Measurements from ENCODE around the gene SEMA6C.
"Not testable (repeated sequence)": the region's sequence is repeated elsewhere in the genome, so short reads cannot be mapped to it uniquely, and the experiment has no call there.

Gene SEMA6C

DNA sequence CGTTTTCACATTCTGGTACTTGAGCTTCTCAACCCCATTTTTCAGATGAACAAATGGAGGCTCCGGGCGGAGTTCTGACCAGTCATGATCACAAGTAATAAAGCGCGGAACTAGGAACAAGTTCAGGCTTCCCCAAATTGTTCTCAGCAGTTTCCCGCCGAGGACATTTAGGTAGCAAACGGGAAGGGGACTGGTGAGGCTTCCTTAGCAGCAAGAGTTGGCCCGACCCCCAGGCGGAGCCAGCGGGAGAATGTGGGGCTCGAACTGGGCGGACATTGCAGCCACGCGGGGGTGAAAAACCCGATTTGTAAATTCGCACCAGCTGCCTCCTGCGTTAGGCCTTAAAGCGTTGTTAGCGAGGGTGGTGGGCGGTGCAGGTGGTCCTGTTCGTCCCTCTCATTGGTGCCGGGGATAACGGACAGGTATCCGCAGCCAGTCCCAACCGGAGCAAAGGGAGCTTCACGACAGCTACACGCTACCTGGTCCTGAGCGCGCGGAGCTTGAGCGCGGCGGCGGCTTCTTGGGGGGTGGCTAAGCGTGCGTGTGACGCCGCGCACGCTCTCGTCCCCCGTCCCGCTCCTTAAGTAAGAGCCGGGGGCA, 15.3 kb downstream of the SEMA6C start:
- peaks cover 5% of the 10 kb centered on the region for H3K4me1 ChIP-seq (ENCODE audit: control insufficient read depth, insufficient read depth, low read length)
- no CpG with 5 or more reads among the region's 45 CpGs for WGBS (ENCODE audit: insufficient coverage, insufficient read length)
- H3K36me3 ChIP-seq (ENCODE audit: control insufficient read depth, insufficient read depth, low read length) = peaks cover 5% of the 10 kb centered on the region
- H3K9me3 ChIP-seq (ENCODE audit: control insufficient read depth, insufficient read depth, low read length) = no peaks in the 10 kb centered on the region
- DNase-seq (ENCODE audit: low read depth, low spot score) = peak; percentile 91
- H3K27me3 ChIP-seq (ENCODE audit: control insufficient read depth, insufficient read depth, low read length) = no peaks in the 10 kb centered on the region
- H3K4me3 ChIP-seq (ENCODE audit: low read length) = peak overlapping the region; percentile 51; the same call in 1 of the 2 replicates
- H3K27ac ChIP-seq (ENCODE audit: low read length) = no peak overlapping the region

DNA sequence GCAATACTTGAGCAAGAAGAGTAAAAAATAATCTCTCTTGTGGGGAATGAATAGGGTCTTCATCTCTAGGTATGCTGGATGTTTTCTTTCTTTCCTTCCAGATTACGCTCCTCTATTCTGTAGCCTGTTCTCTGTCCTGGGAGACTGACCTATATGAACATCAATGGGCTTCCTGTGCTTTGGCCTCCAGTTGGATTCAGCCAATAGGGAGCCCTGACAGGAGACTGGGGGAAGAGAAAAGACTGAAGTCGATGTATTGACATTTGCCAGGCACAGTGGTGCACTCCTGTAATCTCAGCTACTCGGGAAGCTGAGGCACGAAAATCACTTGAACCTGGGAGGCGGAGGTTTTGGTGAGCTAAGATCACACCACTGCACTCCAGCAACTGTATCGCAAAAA, 17.6 kb downstream of the SEMA6C start:
- no peak for DNase-seq (ENCODE audit: low read depth, low spot score)
- Histone ChIP-seq H3K27ac (ENCODE audit: low read length) (no peak overlapping the region), H3K4me3 (ENCODE audit: low read length) (no peak overlapping the region), H3K36me3 (ENCODE audit: control insufficient read depth, insufficient read depth, low read length) (no peaks in the 10 kb centered on the region; the same call in 1 of the 2 replicates), H3K9me3 (ENCODE audit: control insufficient read depth, insufficient read depth, low read length) (no peaks in the 10 kb centered on the region), H3K4me1 (ENCODE audit: control insufficient read depth, insufficient read depth, low read length) (peaks cover 7% of the 10 kb centered on the region), H3K27me3 (ENCODE audit: control insufficient read depth, insufficient read depth, low read length) (no peaks in the 10 kb centered on the region)
- no CpG with 5 or more reads among the region's 6 CpGs for WGBS (ENCODE audit: insufficient coverage, insufficient read length)

DNA sequence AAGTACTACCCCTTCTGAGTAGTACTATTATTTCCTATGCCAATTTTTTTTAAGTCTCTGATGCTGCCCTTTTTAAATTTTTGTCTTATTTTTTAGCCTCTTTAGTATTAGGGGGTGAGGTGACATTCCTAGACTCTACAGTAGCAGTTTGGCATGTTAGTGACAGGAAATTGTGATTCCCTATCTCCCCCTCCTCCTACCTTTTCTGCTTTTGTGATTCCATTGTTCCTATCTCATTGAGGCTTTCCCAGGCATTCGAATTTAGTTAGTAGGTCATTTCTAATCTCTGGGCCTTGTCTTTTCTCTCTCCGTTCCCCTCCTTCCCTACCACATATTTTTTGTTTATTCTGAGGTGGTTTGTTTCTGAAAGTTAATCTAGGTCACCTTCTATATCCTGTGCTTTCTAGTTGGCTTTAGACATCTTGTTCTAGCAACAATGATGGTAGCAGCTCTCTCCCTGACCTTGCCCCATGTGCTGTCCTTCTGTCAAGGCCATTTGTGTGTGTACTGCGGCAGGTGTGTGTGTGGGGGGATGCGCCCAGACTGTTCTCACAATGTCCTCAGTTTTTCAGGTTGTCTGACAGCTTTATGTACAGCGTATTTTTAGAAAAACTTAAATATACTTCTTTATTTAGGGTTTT, 21.5 kb downstream of the SEMA6C start:
- Histone ChIP-seq H3K4me3 (ENCODE audit: low read length) (no peak overlapping the region), H3K36me3 (ENCODE audit: control insufficient read depth, insufficient read depth, low read length) (no peaks in the 10 kb centered on the region), H3K27ac (ENCODE audit: low read length) (no peak overlapping the region), H3K27me3 (ENCODE audit: control insufficient read depth, insufficient read depth, low read length) (no peaks in the 10 kb centered on the region), H3K9me3 (ENCODE audit: control insufficient read depth, insufficient read depth, low read length) (no peaks in the 10 kb centered on the region), H3K4me1 (ENCODE audit: control insufficient read depth, insufficient read depth, low read length) (peaks cover 2% of the 10 kb centered on the region; the same call in 1 of the 2 replicates)
- no CpG with 5 or more reads among the region's 5 CpGs for WGBS (ENCODE audit: insufficient coverage, insufficient read length)
- DNase-seq (ENCODE audit: low read depth, low spot score) = no peak

DNA sequence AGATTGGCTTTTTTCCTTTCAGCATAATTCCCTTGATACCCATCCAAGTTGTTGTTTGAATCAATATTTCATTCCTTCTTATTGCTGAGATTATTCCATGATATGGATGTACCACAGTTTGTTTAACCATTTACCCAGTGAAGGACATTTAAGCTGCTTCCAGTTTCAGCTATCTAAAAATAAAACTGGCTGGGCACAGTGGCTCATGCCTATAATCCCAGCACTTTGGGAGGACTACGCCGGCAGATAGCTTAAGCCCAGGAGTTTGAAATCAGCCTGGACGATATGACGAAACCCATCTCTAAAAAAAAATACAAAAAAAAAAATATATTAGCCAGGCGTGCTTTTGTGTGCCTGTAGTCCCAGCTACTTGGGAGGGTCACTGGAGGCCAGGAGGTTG, 32.6 kb downstream of the SEMA6C start:
- Histone ChIP-seq H3K27me3 (ENCODE audit: control insufficient read depth, insufficient read depth, low read length) (no peaks in the 10 kb centered on the region; the same call in 1 of the 2 replicates), H3K36me3 (ENCODE audit: control insufficient read depth, insufficient read depth, low read length) (no peaks in the 10 kb centered on the region)
- no CpG with 5 or more reads among the region's 5 CpGs for WGBS (ENCODE audit: insufficient coverage, insufficient read length)

DNA sequence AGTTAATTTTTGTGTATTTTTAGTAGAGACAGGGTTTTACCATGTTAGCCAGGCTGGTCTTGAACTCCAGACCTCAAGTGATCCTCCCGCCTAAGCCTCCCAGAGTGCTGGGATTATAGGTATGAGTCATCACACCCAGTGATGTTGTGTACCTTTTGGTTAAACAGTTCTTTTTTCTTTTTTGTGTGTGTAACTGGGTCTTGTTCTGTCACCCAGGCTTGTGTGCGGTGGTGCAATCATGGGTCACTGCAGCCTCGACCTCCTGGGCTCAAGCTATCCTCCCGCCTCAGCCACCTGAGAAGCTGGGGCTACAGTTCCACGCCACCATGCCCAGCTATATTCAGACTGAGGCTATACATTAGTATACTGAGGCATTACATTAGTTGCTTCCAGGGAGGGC, 38.1 kb downstream of the SEMA6C start:
- Histone ChIP-seq H3K4me3 (ENCODE audit: low read length) (no peak overlapping the region), H3K4me1 (ENCODE audit: control insufficient read depth, insufficient read depth, low read length) (no peaks in the 10 kb centered on the region), H3K27ac (ENCODE audit: low read length) (no peak overlapping the region), H3K9me3 (ENCODE audit: control insufficient read depth, insufficient read depth, low read length) (no peaks in the 10 kb centered on the region), H3K27me3 (ENCODE audit: control insufficient read depth, insufficient read depth, low read length) (no peaks in the 10 kb centered on the region), H3K36me3 (ENCODE audit: control insufficient read depth, insufficient read depth, low read length) (no peaks in the 10 kb centered on the region)
- no CpG with 5 or more reads among the region's 5 CpGs for WGBS (ENCODE audit: insufficient coverage, insufficient read length)
- DNase-seq (ENCODE audit: low read depth, low spot score) = no peak

More for the DNA sequence above, 32.6 kb downstream of the SEMA6C start:
- H3K4me1 ChIP-seq (ENCODE audit: control insufficient read depth, insufficient read depth, low read length) = no peaks in the 10 kb centered on the region
- H3K9me3 ChIP-seq (ENCODE audit: control insufficient read depth, insufficient read depth, low read length) = no peaks in the 10 kb centered on the region
- H3K27ac ChIP-seq (ENCODE audit: low read length) = no peak overlapping the region
- no peak for DNase-seq (ENCODE audit: low read depth, low spot score)
- no peak overlapping the region for H3K4me3 ChIP-seq (ENCODE audit: low read length)

DNA sequence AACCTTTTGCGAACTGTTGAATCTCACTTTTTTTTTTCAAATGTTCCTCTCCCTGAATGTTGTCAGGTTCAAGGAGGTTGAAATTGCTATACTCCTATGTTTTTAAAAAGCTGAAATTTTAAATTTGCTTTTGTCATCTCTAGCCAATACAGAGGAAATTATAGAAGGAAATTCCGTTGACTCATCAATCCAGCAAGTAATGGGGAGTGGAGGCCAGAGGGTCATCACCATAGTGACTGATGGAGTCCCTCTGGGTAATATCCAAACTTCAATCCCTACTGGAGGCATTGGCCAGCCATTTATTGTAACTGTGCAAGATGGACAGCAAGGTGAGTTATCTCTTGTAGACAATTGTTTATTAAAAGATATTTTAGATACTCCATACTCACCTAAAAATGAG, 39.5 kb downstream of the SEMA6C start:
- no peak for DNase-seq (ENCODE audit: low read depth, low spot score)
- WGBS (ENCODE audit: insufficient coverage, insufficient read length) = no CpG with 5 or more reads among the region's 2 CpGs
- Histone ChIP-seq H3K4me1 (ENCODE audit: control insufficient read depth, insufficient read depth, low read length) (no peaks in the 10 kb centered on the region), H3K36me3 (ENCODE audit: control insufficient read depth, insufficient read depth, low read length) (no peaks in the 10 kb centered on the region), H3K9me3 (ENCODE audit: control insufficient read depth, insufficient read depth, low read length) (no peaks in the 10 kb centered on the region), H3K27ac (ENCODE audit: low read length) (no peak overlapping the region), H3K27me3 (ENCODE audit: control insufficient read depth, insufficient read depth, low read length) (no peaks in the 10 kb centered on the region), H3K4me3 (ENCODE audit: low read length) (no peak overlapping the region)

DNA sequence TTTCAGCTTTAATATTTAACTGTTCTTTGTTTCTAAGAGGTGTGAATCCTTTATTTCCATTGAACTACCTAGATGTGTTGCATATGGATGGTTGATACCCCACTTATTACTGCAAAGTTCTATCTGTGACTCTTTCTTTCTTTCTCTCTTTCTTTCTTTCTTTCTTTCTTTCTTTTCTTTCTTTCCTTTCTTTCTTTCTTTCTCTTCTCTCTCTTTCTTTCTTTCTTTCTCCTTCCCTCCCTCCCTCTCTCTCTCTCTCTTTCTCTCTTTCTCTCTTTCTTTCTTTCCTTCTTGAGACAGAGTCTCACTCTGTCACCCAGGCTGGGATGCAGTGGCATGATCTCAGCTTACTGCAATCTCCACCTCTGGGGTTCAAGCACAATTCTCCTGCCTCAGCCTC, 41.8 kb downstream of the SEMA6C start:
- H3K36me3 ChIP-seq (ENCODE audit: control insufficient read depth, insufficient read depth, low read length) = no peaks in the 10 kb centered on the region
- no peak overlapping the region for H3K4me3 ChIP-seq (ENCODE audit: low read length)
- no peaks in the 10 kb centered on the region for H3K9me3 ChIP-seq (ENCODE audit: control insufficient read depth, insufficient read depth, low read length)
- H3K27ac ChIP-seq (ENCODE audit: low read length) = no peak overlapping the region
- no peaks in the 10 kb centered on the region for H3K4me1 ChIP-seq (ENCODE audit: control insufficient read depth, insufficient read depth, low read length)
- no peaks in the 10 kb centered on the region for H3K27me3 ChIP-seq (ENCODE audit: control insufficient read depth, insufficient read depth, low read length)
- DNase-seq (ENCODE audit: low read depth, low spot score) = no peak

DNA sequence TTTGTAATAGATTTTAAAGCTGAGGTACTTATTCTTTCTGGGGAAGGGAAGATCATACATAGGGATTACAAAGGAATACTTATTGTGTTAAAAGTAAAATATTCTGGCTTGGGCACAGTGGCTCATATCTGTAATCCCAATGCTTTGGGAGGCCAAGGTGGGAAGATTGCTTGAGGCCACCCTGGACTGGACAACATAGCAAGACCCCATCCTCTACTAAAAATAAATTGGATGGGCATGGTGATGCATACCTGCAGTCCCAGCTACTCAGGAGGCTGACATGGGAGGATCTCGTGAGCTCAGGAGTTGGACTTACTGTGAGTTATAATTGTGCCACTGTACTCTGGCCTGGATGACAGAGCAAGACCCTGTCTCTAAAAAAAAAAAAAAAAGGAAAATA, 48.3 kb downstream of the SEMA6C start:
- no peaks in the 10 kb centered on the region for H3K27me3 ChIP-seq (ENCODE audit: control insufficient read depth, insufficient read depth, low read length)
- H3K36me3 ChIP-seq (ENCODE audit: control insufficient read depth, insufficient read depth, low read length) = no peaks in the 10 kb centered on the region
- no peak for DNase-seq (ENCODE audit: low read depth, low spot score)
- H3K27ac ChIP-seq (ENCODE audit: low read length) = no peak overlapping the region
- no peaks in the 10 kb centered on the region for H3K9me3 ChIP-seq (ENCODE audit: control insufficient read depth, insufficient read depth, low read length)
- H3K4me1 ChIP-seq (ENCODE audit: control insufficient read depth, insufficient read depth, low read length) = no peaks in the 10 kb centered on the region
- no peak overlapping the region for H3K4me3 ChIP-seq (ENCODE audit: low read length)
- WGBS (ENCODE audit: insufficient coverage, insufficient read length) = no CpG with 5 or more reads among the region's 1 CpG

DNA sequence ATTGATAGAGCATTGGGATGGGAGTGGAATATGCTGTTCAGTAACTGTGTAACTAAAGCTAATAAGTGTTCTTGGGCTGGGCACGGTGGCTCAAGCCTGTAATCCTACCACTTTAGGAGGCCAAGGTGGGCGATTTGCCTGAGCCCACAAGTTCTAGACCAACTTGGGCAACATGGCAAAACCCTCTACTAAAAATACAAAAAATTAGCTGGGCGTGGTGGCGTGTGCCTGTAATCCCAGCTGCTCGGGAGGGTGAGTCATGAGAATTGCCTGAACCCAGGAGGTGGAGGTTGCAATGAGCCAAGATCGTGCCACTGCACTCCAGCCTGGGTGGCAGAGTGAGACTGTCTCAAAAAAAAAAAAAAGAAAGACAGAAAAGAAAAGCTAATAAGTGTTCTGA, 49.0 kb downstream of the SEMA6C start:
- H3K27me3 ChIP-seq (ENCODE audit: control insufficient read depth, insufficient read depth, low read length); DNase-seq (ENCODE audit: low read depth, low spot score); H3K27ac ChIP-seq (ENCODE audit: low read length); H3K4me3 ChIP-seq (ENCODE audit: low read length); H3K36me3 ChIP-seq (ENCODE audit: control insufficient read depth, insufficient read depth, low read length); H3K9me3 ChIP-seq (ENCODE audit: control insufficient read depth, insufficient read depth, low read length); H3K4me1 ChIP-seq (ENCODE audit: control insufficient read depth, insufficient read depth, low read length): not testable (repeated sequence)
- WGBS (ENCODE audit: insufficient coverage, insufficient read length) = no CpG with 5 or more reads among the region's 6 CpGs

DNA sequence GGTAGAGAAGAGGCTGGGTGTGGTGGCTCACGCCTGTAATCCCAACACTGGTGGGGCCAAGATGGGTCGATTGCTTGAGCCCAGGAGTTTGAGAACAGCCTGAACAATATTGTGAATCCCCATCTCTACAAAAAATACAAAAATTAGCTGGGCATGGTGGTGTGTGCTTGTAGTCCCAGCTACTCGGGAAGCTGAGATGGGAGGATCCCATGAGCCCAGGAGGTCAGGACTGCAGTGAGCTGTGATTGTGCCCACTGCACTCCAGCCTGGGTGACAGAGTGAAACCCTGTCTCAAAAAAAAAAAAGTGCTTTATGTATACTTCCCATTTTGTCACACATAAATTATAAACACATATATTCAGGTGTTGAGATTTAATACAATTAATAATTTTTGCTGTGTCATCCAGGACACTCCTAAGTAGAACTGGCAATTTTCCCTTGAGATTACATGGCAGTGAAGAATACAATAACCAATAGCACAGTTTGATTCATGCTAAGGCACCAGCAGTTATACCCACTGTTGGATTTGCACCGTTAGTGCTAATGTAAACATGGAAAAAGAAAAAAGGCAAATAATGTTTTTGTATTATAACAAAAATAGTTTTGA, 60.4 kb downstream of the SEMA6C start:
- no CpG with 5 or more reads among the region's 4 CpGs for WGBS (ENCODE audit: insufficient coverage, insufficient read length)
- no peak for DNase-seq (ENCODE audit: low read depth, low spot score)
- Histone ChIP-seq H3K4me3 (ENCODE audit: low read length) (no peak overlapping the region), H3K9me3 (ENCODE audit: control insufficient read depth, insufficient read depth, low read length) (no peaks in the 10 kb centered on the region), H3K27me3 (ENCODE audit: control insufficient read depth, insufficient read depth, low read length) (no peaks in the 10 kb centered on the region), H3K36me3 (ENCODE audit: control insufficient read depth, insufficient read depth, low read length) (no peaks in the 10 kb centered on the region), H3K4me1 (ENCODE audit: control insufficient read depth, insufficient read depth, low read length) (no peaks in the 10 kb centered on the region), H3K27ac (ENCODE audit: low read length) (no peak overlapping the region)

Measured in iPS DF 6.9 (cell line).